Measurements from ENCODE around the gene SLC25A43.

The SLC25A43 gene

GRCh38 chrX:119500061-119500800, 101.1 kb downstream of the SLC25A43 start:
- CTCF ChIA-PET, result interaction anchor here (0.6 to 29.7 kb wide), 3 partner anchors 9 to 94 kb away, joined by 3 to 627 read pairs (median 627); no protein-coding TSS in a partner anchor
- POLR2A ChIA-PET, result no interaction called here
- H3K4me3 ChIP-seq (ENCODE audit: low read depth, low read length), result no peak overlapping the region
- DNase-seq (ENCODE audit: low read depth, low spot score), result no peak
- no peak for TF ChIP-seq CTCF (IDR thresholded peaks at IDR 0.05; ENCODE audit: insufficient read depth, low read length, missing control alignments)

GRCh38 chrX:119501511-119502148, 102.5 kb downstream of the SLC25A43 start:
- ChIA-PET CTCF (interaction anchor here (1.1 to 29.7 kb wide), 3 partner anchors 8 to 32 kb away, joined by 3 to 627 read pairs (median 627); no protein-coding TSS in a partner anchor), POLR2A (no interaction called here)
- DNase-seq (ENCODE audit: low read depth, low spot score), result no peak
- H3K4me3 ChIP-seq (ENCODE audit: low read depth, low read length), result no peak overlapping the region
- TF ChIP-seq CTCF (IDR thresholded peaks at IDR 0.05; ENCODE audit: insufficient read depth, low read length, missing control alignments), result no peak

- CTCF ChIA-PET, result interaction anchor here (0.6 to 29.7 kb wide), 5 partner anchors 7 to 1145 kb away, joined by 3 to 627 read pairs (median 4); no protein-coding TSS in a partner anchor
- DNase-seq (ENCODE audit: low read depth, low spot score), result no peak
- POLR2A ChIA-PET, result interaction anchor here (1.2 to 1.7 kb wide), 3 partner anchors 10 to 289 kb away, joined by 3 to 10 read pairs (median 3); partner anchors contain the start of gene RPL39
- no peak overlapping the region for H3K4me3 ChIP-seq (ENCODE audit: low read depth, low read length)
- no peak for TF ChIP-seq CTCF (IDR thresholded peaks at IDR 0.05; ENCODE audit: insufficient read depth, low read length, missing control alignments)
Measured at GRCh38 chrX:119502727-119503483, 103.8 kb downstream of the SLC25A43 start.

GRCh38 chrX:119503484-119503861, 104.3 kb downstream of the SLC25A43 start:
- POLR2A ChIA-PET, result interaction anchor here (1.2 to 1.7 kb wide), 3 partner anchors 9 to 288 kb away, joined by 3 to 10 read pairs (median 3); partner anchors contain the start of gene RPL39
- CTCF ChIA-PET, result interaction anchor here (0.6 to 29.7 kb wide), 5 partner anchors 6 to 1145 kb away, joined by 3 to 627 read pairs (median 4); no protein-coding TSS in a partner anchor
- TF ChIP-seq CTCF (IDR thresholded peaks at IDR 0.05; ENCODE audit: insufficient read depth, low read length, missing control alignments), result no peak
- peak; percentile 40 for DNase-seq (ENCODE audit: low read depth, low spot score)
- H3K4me3 ChIP-seq (ENCODE audit: low read depth, low read length), result no peak overlapping the region
